ENCODE data around the gene SNX9.
"Not testable (repeated sequence)": the region's sequence is repeated elsewhere in the genome, so short reads cannot be mapped to it uniquely, and the experiment has no call there.

Gene SNX9

GRCh38 chr6:157944983-157945931, 122.2 kb downstream of the SNX9 start:
- H3K4me3 ChIP-seq (ENCODE audit: low read depth, low read length), result no peak overlapping the region
- TF ChIP-seq CTCF (IDR thresholded peaks at IDR 0.05; ENCODE audit: low read depth, low read length, missing control alignments), result no peak
- DNase-seq (ENCODE audit: low read depth), result no peak

GRCh38 chr6:157946053-157946617, 123.1 kb downstream of the SNX9 start:
- no peak overlapping the region for H3K4me3 ChIP-seq (ENCODE audit: low read depth, low read length)
- DNase-seq (ENCODE audit: low read depth), result no peak
- TF ChIP-seq CTCF (IDR thresholded peaks at IDR 0.05; ENCODE audit: low read depth, low read length, missing control alignments), result no peak

- TF ChIP-seq CTCF (IDR thresholded peaks at IDR 0.05; ENCODE audit: low read depth, low read length, missing control alignments), result peak; percentile 89
- DNase-seq (ENCODE audit: low read depth), result no peak
- H3K4me3 ChIP-seq (ENCODE audit: low read depth, low read length), result no peak overlapping the region
Observed at GRCh38 chr6:157946865-157947532, 124.0 kb downstream of the SNX9 start.

- not testable (repeated sequence) for DNase-seq (ENCODE audit: low read depth); H3K4me3 ChIP-seq (ENCODE audit: low read depth, low read length)
Observed at GRCh38 chr6:157950899-157951298, 127.9 kb downstream of the SNX9 start.

GRCh38 chr6:157951828-157952227, 128.8 kb downstream of the SNX9 start:
- no peak overlapping the region for H3K4me3 ChIP-seq (ENCODE audit: low read depth, low read length)
- no peak for DNase-seq (ENCODE audit: low read depth)
- no peak for TF ChIP-seq CTCF (IDR thresholded peaks at IDR 0.05; ENCODE audit: low read depth, low read length, missing control alignments)

GRCh38 chr6:157952861-157953351, 129.9 kb downstream of the SNX9 start:
- DNase-seq (ENCODE audit: low read depth), result no peak
- no peak overlapping the region for H3K4me3 ChIP-seq (ENCODE audit: low read depth, low read length)
- TF ChIP-seq CTCF (IDR thresholded peaks at IDR 0.05; ENCODE audit: low read depth, low read length, missing control alignments), result no peak

GRCh38 chr6:157953580-157954091, 130.6 kb downstream of the SNX9 start:
- TF ChIP-seq CTCF (IDR thresholded peaks at IDR 0.05; ENCODE audit: low read depth, low read length, missing control alignments), result no peak
- DNase-seq (ENCODE audit: low read depth), result no peak
- no peak overlapping the region for H3K4me3 ChIP-seq (ENCODE audit: low read depth, low read length)
